Upper lobe of left lung (tissue), 4 donors: ENCODE measurements around the gene COPZ1.

Source experiments
- POLR2A ChIP-seq, 4 donors: fragments of 450-650 bp; IDR thresholded peaks; one replicate each; pipeline ENCODE4 v1.5.1; 2016 to 2017; ENCODE audit warnings: antibody characterized with exemption in 4 of 4, mild to moderate bottlenecking in 2 of 4
- TF ChIP-seq, protein P1 (sequence below), 6 experiments: fragments of 450-650 bp in 4 of 6; fragments of 200-600 bp in 2 of 6; sonication (generic) in 2 of 6; IDR thresholded peaks; one replicate each; pipeline ENCODE4 v1.5.1; 2016 to 2019; ENCODE audit warnings: antibody characterized with exemption in 6 of 6

DNA sequence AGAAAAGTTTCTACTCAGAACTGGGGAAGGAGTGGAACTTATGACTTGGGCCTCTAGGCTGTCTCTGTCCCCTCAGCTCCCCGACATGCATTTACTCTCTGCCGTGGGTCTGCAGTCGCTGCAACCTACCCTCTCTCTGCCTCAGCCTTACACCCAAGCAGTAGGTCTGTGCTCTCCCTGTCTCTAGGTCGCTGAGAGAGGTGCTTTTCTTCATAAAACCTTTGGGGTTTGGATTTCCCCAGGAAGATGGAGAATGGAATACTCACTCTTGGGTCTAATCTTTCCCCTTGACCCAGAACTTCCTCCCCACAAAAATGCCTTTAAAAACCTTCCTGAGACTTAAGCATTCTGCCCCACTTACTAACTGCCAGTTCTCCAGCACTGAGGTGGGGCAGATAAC, 26.4 kb downstream of the COPZ1 start:
- TF ChIP-seq, protein P1, sequence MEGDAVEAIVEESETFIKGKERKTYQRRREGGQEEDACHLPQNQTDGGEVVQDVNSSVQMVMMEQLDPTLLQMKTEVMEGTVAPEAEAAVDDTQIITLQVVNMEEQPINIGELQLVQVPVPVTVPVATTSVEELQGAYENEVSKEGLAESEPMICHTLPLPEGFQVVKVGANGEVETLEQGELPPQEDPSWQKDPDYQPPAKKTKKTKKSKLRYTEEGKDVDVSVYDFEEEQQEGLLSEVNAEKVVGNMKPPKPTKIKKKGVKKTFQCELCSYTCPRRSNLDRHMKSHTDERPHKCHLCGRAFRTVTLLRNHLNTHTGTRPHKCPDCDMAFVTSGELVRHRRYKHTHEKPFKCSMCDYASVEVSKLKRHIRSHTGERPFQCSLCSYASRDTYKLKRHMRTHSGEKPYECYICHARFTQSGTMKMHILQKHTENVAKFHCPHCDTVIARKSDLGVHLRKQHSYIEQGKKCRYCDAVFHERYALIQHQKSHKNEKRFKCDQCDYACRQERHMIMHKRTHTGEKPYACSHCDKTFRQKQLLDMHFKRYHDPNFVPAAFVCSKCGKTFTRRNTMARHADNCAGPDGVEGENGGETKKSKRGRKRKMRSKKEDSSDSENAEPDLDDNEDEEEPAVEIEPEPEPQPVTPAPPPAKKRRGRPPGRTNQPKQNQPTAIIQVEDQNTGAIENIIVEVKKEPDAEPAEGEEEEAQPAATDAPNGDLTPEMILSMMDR (IDR thresholded peaks at IDR 0.05), result no peak
- no peak for TF ChIP-seq POLR2A (IDR thresholded peaks at IDR 0.05)
